AG04449 (cell line): ENCODE results near the gene ELF2.
"Not testable (repeated sequence)": the region's sequence is repeated elsewhere in the genome, so short reads cannot be mapped to it uniquely, and the experiment has no call there.

Experiments
- CTCF ChIA-PET: fragments of 350-600 bp; formaldehyde crosslinking; extraction: SDS; loops from one replicate; lab custom pipeline; 2021; ENCODE audit warnings: antibody characterized with exemption; lab: Yijun Ruan, JAX
- POLR2A ChIA-PET: fragments of 400-600, 350-600 bp; formaldehyde crosslinking; extraction: SDS; loops from one replicate; lab custom pipeline; 2020; ENCODE audit warnings: antibody characterized with exemption, inconsistent platforms; lab: Yijun Ruan, JAX
- DNase-seq: peaks from one replicate; pipeline ENCODE4 v3.0.0-alpha.2; 2010; ENCODE audit warnings: low read depth, low spot score
- H3K4me3 ChIP-seq: 2 replicates; pipeline ENCODE4 v1.5.1; 2011; ENCODE audit warnings: low read depth, mild to moderate bottlenecking, control low read depth, low read length
- TF ChIP-seq, protein P1 (sequence below): IDR thresholded peaks from one replicate; pipeline ENCODE4 v1.5.1; 2011; ENCODE audit warnings: mild to moderate bottlenecking, moderate library complexity, low read length, control low read depth, inconsistent platforms; ENCODE audit not compliant: insufficient read depth; ENCODE audit errors: missing control alignments

Gene ELF2

DNA sequence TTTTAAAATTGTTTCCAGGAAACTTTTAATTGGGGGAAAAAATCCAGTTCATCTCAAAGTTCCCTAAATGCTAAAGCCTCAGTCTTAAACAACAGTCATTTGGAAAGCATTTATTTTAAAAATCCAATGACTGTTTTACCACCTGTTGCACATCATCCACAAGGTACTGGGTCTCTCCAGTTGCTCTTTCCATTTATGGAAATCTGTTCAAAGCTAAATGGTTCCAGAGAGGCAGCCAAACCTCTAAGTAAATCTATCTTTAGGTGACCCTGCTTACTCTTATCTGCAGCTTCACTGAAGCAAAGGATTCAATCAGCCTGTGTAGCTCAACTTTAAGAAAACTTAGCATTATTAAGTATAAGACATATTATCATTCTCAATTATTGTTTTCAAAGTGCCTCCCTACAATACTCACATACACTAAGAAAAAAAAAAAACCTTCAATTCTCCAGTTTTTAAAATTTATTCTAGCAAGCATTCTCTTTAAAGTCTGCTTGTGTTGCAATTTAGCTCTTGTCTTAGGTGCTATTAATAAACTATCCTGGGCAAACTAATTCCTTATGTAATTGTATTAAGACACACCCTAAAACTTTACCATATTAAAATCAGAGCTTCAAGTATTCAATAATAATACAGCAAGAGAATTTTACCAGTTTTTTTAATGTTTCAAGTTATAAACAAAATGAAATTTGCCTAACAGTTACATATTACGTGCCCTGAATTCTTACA lies 100.8 kb downstream of the ELF2 start:
- DNase-seq, result no peak
- TF ChIP-seq, protein P1, sequence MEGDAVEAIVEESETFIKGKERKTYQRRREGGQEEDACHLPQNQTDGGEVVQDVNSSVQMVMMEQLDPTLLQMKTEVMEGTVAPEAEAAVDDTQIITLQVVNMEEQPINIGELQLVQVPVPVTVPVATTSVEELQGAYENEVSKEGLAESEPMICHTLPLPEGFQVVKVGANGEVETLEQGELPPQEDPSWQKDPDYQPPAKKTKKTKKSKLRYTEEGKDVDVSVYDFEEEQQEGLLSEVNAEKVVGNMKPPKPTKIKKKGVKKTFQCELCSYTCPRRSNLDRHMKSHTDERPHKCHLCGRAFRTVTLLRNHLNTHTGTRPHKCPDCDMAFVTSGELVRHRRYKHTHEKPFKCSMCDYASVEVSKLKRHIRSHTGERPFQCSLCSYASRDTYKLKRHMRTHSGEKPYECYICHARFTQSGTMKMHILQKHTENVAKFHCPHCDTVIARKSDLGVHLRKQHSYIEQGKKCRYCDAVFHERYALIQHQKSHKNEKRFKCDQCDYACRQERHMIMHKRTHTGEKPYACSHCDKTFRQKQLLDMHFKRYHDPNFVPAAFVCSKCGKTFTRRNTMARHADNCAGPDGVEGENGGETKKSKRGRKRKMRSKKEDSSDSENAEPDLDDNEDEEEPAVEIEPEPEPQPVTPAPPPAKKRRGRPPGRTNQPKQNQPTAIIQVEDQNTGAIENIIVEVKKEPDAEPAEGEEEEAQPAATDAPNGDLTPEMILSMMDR, result no peak
- CTCF ChIA-PET, result interaction anchor here (1.1 kb wide), 1 partner anchor 9 kb away, joined by 3 read pairs; no protein-coding TSS in a partner anchor
- POLR2A ChIA-PET, result no interaction called here
- no peak overlapping the region for H3K4me3 ChIP-seq

DNA sequence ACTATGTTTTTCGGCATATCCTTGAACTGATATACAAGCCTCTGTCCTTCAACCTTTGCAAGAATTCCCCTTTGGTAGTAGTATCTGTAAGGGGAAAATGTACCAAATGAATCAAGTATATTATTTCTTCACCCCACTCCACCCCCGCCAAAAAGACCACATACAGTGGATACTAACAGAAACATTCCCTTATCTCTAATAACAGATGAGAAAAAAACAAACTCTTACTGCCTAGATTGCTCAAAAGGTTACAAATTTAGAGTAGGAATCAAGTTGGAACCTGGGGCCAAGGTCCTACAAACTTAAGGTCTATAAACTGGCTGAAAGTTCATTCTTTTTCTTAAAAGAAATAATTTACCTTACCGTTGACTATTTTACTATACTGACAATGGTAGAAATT lies 116.4 kb downstream of the ELF2 start:
- CTCF ChIA-PET, result no interaction called here
- TF ChIP-seq, protein P1, result no peak
- POLR2A ChIA-PET, result no interaction called here
- no peak for DNase-seq
- no peak overlapping the region for H3K4me3 ChIP-seq

DNA sequence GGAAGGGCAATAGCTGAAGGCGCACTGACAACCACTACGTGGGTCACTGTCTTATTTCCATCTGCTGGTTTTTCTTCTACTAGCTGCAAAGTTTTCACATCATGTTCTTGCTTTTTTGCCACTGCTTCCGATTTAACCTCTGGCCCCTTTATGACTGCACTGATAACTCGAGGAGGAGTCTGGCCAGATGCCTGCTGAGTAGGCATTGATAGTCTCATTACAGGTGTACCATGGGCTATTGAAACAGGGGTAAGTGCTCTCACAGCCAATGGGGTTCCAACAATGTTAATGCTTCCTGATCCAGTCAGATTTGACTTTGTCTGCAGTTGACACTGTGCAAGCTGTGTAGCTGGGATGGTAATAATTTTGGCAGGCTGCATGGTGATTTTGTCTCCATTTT lies 118.0 kb downstream of the ELF2 start:
- POLR2A ChIA-PET, DNase-seq: not testable (repeated sequence)
- CTCF ChIA-PET, result interaction anchor here (1.3 kb wide), 1 partner anchor 236 kb away, joined by 3 read pairs; no protein-coding TSS in a partner anchor

DNA sequence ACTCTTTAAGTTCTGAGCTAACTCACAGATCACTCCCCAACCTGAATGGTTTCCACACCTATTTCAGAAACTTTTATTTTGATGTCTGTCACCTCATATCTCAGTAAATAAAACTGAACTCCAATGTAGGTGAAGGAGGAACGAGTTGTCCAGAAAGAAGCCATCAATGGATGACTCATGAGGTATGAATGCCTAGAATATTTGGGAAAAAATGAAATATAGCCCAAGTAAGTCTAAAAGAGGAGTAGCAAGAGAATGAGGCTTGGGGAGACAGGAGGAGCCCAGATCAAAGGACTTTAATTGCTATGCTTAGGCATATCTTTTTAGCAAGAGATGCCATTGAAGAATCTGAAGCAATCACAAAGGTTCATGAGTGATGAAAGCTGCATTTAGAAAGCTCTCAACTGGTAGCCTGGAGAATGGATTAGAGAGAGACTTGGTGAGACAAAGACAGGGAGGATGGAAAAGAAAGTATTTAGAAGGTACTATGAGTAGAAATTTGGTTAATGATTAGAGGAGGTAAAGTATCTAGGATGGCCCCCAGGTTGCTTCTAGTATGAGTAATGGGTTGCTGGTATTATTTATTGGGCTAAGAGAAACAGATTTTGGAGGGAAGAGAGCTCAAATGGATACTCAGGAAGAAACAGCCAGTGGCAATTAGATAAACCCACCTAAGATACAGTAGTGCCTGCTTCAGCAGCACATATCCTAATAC lies 122.1 kb downstream of the ELF2 start:
- POLR2A ChIA-PET, result no interaction called here
- CTCF ChIA-PET, result interaction anchor here (1.1 to 5.8 kb wide), 3 partner anchors 10 to 24 kb away, joined by 3 to 40 read pairs (median 4); no protein-coding TSS in a partner anchor
- H3K4me3 ChIP-seq, result no peak overlapping the region
- TF ChIP-seq, protein P1, result no peak
- DNase-seq, result no peak

More for the DNA sequence above, 118.0 kb downstream of the ELF2 start:
- not testable (repeated sequence) for H3K4me3 ChIP-seq

DNA sequence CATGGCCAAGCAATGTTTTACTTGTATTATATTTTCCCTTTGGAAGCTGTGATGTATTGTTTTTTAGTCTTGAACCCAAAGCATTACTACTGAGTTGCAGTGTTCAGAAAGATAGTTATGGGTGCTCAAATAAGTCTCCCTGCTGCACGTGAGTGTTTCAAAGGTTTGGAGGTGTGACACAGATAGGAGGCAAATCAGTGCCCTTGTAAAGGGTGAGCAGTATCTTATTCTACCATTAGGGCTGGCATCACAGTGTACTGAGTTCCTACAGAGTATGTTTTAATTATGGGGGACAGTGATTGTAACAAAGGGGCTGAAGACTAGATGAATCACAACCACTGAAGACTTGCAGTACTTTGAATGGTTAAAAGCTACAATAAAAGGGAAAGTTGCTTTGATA lies 123.1 kb downstream of the ELF2 start:
- ChIA-PET CTCF (interaction anchor here (1.1 to 5.8 kb wide), 4 partner anchors 11 to 26 kb away, joined by 3 to 40 read pairs (median 4); no protein-coding TSS in a partner anchor), POLR2A (no interaction called here)
- DNase-seq, result no peak
- H3K4me3 ChIP-seq, result no peak overlapping the region
- TF ChIP-seq, protein P1, result no peak

DNA sequence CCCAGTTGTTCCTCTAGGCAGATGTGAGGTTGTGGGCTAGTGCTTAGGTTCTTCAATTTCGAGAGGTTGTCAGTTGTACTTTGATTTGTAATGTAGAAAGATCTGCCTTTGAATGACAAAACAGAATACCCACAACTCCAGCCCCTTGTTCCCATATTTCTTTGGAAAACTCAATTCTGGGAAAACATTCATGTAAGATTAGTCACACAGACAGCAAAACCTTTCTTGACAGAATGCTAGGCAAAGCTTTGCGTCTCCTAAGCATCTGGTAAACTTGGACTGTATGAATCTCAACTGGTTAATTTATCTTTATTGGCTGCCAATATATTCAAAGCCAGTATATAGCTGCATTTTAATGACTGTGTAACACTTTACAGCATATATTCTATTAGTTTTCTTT lies 126.6 kb downstream of the ELF2 start:
- ChIA-PET POLR2A (no interaction called here), CTCF (interaction anchor here (1.1 to 14.1 kb wide), 2 partner anchors 12 to 20 kb away, joined by 5 to 124 read pairs; no protein-coding TSS in a partner anchor)
- H3K4me3 ChIP-seq, result no peak overlapping the region
- TF ChIP-seq, protein P1, result no peak
- no peak for DNase-seq
